HG02763 (cell line): ENCODE results near the gene LAMA4.

Experiments used
- ATAC-seq: cut with Tn5 transposase; IDR thresholded peaks from one replicate; pipeline ENCODE4 v1.9.1; 2021; ENCODE audit warnings: mild to moderate bottlenecking, moderate library complexity; ENCODE audit not compliant: unreplicated experiment

LAMA4 gene

GRCh38 chr6:112191509-112192020, 62.8 kb downstream of the LAMA4 start:
- ATAC-seq, result no peak

GRCh38 chr6:112190164-112190563, 64.2 kb downstream of the LAMA4 start:
- no peak for ATAC-seq

GRCh38 chr6:112189494-112189893, 64.9 kb downstream of the LAMA4 start:
- no peak for ATAC-seq

GRCh38 chr6:112188906-112189305, 65.5 kb downstream of the LAMA4 start:
- no peak for ATAC-seq

GRCh38 chr6:112187736-112188135, 66.6 kb downstream of the LAMA4 start:
- ATAC-seq, result no peak

GRCh38 chr6:112184951-112185350, 69.4 kb downstream of the LAMA4 start:
- no peak for ATAC-seq

- no peak for ATAC-seq
Observed at GRCh38 chr6:112183271-112183671, 71.1 kb downstream of the LAMA4 start.

GRCh38 chr6:112181130-112181529, 73.2 kb downstream of the LAMA4 start:
- ATAC-seq, result no peak

- ATAC-seq, result peak; percentile 67
Observed at GRCh38 chr6:112180095-112180820, 74.1 kb downstream of the LAMA4 start.

GRCh38 chr6:112179631-112180030, 74.7 kb downstream of the LAMA4 start:
- ATAC-seq, result no peak

- ATAC-seq, result no peak
Observed at GRCh38 chr6:112178846-112179245, 75.5 kb downstream of the LAMA4 start.

GRCh38 chr6:112177092-112177491, 77.3 kb downstream of the LAMA4 start:
- ATAC-seq, result no peak

- ATAC-seq, result no peak
Observed at GRCh38 chr6:112176175-112176574, 78.2 kb downstream of the LAMA4 start.

- ATAC-seq, result no peak
Observed at GRCh38 chr6:112173221-112173804, 81.1 kb downstream of the LAMA4 start.

- ATAC-seq, result no peak
Observed at GRCh38 chr6:112172540-112172939, 81.8 kb downstream of the LAMA4 start.

- ATAC-seq, result no peak
Observed at GRCh38 chr6:112169541-112169940, 84.8 kb downstream of the LAMA4 start.

GRCh38 chr6:112163295-112164257, 90.8 kb downstream of the LAMA4 start:
- peak; percentile 99 for ATAC-seq

GRCh38 chr6:112160745-112161144, 93.6 kb downstream of the LAMA4 start:
- no peak for ATAC-seq

GRCh38 chr6:112156668-112157067, 97.7 kb downstream of the LAMA4 start:
- ATAC-seq, result no peak

- ATAC-seq, result no peak
Observed at GRCh38 chr6:112155886-112156285, 98.5 kb downstream of the LAMA4 start.

- ATAC-seq, result no peak
Observed at GRCh38 chr6:112154711-112155110, 99.7 kb downstream of the LAMA4 start.
